ENCODE measurements around the gene C19orf12. TPM values are rescaled to one million over a fixed set of nuclear protein-coding genes. Genes with fewer than 3 reads are reported as not detected.

Gene C19orf12
- total RNA-seq, 1 experiment from 2014 or later: 11.8 TPM

- H3K36me3 ChIP-seq (ENCODE audit: insufficient read depth, low read length): no peaks in the 10 kb centered on the region
- H3K79me2 ChIP-seq (ENCODE audit: low read length): no peaks in the 10 kb centered on the region
- no peaks in the 10 kb centered on the region for H4K20me1 ChIP-seq (ENCODE audit: insufficient read depth, low read depth, low read length)
- H3K9ac ChIP-seq (ENCODE audit: low read length): no peak overlapping the region
- no peak for DNase-seq
- peaks cover 8% of the 10 kb centered on the region for H3K4me1 ChIP-seq (ENCODE audit: low read length)
- no peak overlapping the region for H3K4me3 ChIP-seq (ENCODE audit: low read length)
- no peak overlapping the region for H3K27ac ChIP-seq (ENCODE audit: low read length)
- no peaks in the 10 kb centered on the region for H3K9me2 ChIP-seq (replicated peaks; ENCODE audit: insufficient read depth, low read length)
- no peaks in the 10 kb centered on the region for H3K9me3 ChIP-seq (ENCODE audit: low read length)
- no peaks in the 10 kb centered on the region for H3K27me3 ChIP-seq (ENCODE audit: low read length)
- H3K4me2 ChIP-seq (ENCODE audit: low read depth, low read length, poor library complexity, severe bottlenecking): no peak overlapping the region
- H2AFZ ChIP-seq (ENCODE audit: low read length): no peak overlapping the region
Observed at GRCh38 chr19:29662604-29663404, 52.3 kb downstream of the C19orf12 start.

- H3K9me3 ChIP-seq (ENCODE audit: low read length): no peaks in the 10 kb centered on the region
- no peak overlapping the region for H2AFZ ChIP-seq (ENCODE audit: low read length)
- no peaks in the 10 kb centered on the region for H3K27me3 ChIP-seq (ENCODE audit: low read length)
- no peak for DNase-seq
- H3K4me2 ChIP-seq (ENCODE audit: low read depth, low read length, poor library complexity, severe bottlenecking): no peak overlapping the region
- H3K9me2 ChIP-seq (replicated peaks; ENCODE audit: insufficient read depth, low read length): no peaks in the 10 kb centered on the region
- H3K36me3 ChIP-seq (ENCODE audit: insufficient read depth, low read length): no peaks in the 10 kb centered on the region
- no peak overlapping the region for H3K4me3 ChIP-seq (ENCODE audit: low read length)
- H3K9ac ChIP-seq (ENCODE audit: low read length): no peak overlapping the region
- H3K4me1 ChIP-seq (ENCODE audit: low read length): peaks cover 8% of the 10 kb centered on the region
- no peak overlapping the region for H3K27ac ChIP-seq (ENCODE audit: low read length)
- no peaks in the 10 kb centered on the region for H4K20me1 ChIP-seq (ENCODE audit: insufficient read depth, low read depth, low read length)
- H3K79me2 ChIP-seq (ENCODE audit: low read length): no peaks in the 10 kb centered on the region
Observed at GRCh38 chr19:29662278-29662603, 52.8 kb downstream of the C19orf12 start.

DNA sequence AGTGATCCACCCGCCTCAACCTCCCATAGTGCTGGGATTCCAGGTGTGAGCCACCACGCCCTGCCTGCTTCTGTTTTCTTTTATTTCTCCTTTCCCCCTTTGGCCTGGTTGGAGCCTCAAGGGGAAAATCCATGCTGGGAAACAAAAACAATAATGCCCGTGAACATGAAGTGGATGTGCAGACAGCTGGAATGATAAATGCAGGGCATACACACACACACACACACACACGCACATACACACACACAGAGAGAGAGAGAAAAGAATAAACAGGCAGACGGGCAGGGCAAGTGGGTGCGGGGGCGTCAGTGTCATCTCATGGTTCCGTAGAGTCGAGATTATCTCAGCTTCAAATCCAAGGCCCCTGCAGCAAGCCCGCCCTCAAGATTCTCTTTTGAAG lies 54.2 kb downstream of the C19orf12 start:
- Histone ChIP-seq H3K4me2 (ENCODE audit: low read depth, low read length, poor library complexity, severe bottlenecking) (no peak overlapping the region), H3K9me3 (ENCODE audit: low read length) (no peaks in the 10 kb centered on the region), H3K79me2 (ENCODE audit: low read length) (no peaks in the 10 kb centered on the region), H3K9me2 (replicated peaks; ENCODE audit: insufficient read depth, low read length) (no peaks in the 10 kb centered on the region), H3K9ac (ENCODE audit: low read length) (no peak overlapping the region), H3K27ac (ENCODE audit: low read length) (no peak overlapping the region), H4K20me1 (ENCODE audit: insufficient read depth, low read depth, low read length) (no peaks in the 10 kb centered on the region), H3K36me3 (ENCODE audit: insufficient read depth, low read length) (no peaks in the 10 kb centered on the region), H3K4me3 (ENCODE audit: low read length) (no peak overlapping the region), H3K4me1 (ENCODE audit: low read length) (peaks cover 8% of the 10 kb centered on the region), H2AFZ (ENCODE audit: low read length) (no peak overlapping the region), H3K27me3 (ENCODE audit: low read length) (no peaks in the 10 kb centered on the region)
- no peak for DNase-seq

DNA sequence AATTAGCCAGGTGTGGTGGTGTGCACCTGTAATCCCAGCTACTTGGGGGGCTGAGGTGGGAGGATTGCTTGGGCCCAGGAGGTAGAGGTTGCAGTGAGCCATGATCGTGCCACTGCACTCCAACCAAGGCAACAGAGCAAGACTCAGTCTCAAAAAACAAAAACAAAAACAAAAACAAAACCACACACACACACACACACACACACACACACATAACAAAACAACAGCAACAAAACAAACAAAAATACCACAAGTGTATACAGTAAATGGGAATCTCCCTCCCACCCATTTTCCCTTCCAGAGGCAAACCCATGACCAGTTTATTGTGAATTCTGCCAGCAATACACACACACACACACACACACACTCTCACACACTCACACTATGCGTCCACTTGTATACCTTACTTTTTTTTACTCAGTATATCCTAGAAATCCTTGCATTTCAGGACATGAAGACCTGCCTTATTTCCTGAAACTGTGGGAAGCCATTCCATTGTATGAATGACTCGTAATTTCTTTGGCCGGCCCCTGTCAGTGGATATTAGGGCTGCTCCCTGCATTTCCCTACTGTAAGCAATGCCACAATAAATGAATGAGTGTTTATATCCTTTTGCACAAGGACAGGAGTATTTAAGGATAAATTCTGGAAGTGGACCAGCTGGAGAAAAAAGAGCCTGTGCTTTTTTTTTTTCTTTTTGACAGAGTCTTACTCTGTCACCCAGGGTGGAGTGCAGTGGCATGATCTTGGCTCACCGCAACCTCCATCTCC lies 56.7 kb downstream of the C19orf12 start:
- Histone ChIP-seq H4K20me1 (ENCODE audit: insufficient read depth, low read depth, low read length) (no peaks in the 10 kb centered on the region), H3K9me2 (replicated peaks; ENCODE audit: insufficient read depth, low read length) (no peaks in the 10 kb centered on the region), H3K79me2 (ENCODE audit: low read length) (no peaks in the 10 kb centered on the region), H3K4me2 (ENCODE audit: low read depth, low read length, poor library complexity, severe bottlenecking) (no peak overlapping the region), H3K27me3 (ENCODE audit: low read length) (no peaks in the 10 kb centered on the region), H3K27ac (ENCODE audit: low read length) (no peak overlapping the region), H3K36me3 (ENCODE audit: insufficient read depth, low read length) (no peaks in the 10 kb centered on the region), H3K4me1 (ENCODE audit: low read length) (no peaks in the 10 kb centered on the region), H3K4me3 (ENCODE audit: low read length) (no peak overlapping the region), H3K9me3 (ENCODE audit: low read length) (no peaks in the 10 kb centered on the region), H3K9ac (ENCODE audit: low read length) (no peak overlapping the region), H2AFZ (ENCODE audit: low read length) (no peak overlapping the region)
- no peak for DNase-seq

DNA sequence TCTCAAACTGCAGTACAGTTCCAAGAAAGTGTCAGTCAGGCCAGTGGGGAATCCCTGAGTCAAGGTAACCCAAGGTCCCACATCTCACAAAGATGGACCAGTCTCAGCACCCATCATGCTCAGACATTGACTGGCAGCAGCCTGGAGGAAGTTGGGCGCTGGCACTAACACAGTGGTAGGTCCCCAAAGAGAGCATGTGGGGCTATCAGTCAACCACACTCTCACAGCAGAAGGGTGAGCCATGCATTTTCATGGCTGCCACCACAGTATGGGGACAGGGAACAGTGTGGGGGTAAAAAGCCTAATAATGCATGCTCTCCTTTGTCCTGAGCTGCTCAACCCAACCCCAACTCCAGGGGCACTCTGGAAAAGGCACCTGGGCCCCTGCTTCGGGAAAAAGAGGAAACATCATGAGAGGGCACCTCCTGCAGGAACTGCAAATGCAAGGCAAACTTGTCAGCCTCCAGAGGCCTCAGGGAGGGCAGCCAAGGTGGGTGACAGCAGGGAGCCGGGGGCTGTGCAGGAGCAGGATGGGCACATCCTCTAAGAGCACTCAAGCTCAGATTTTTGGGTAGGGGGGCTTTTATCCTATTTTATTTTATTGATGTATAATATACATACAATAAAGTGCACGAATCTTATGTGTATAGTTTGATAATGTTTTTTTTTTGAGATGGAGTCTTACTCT lies 59.3 kb downstream of the C19orf12 start:
- Histone ChIP-seq H3K79me2 (ENCODE audit: low read length) (no peaks in the 10 kb centered on the region), H4K20me1 (ENCODE audit: insufficient read depth, low read depth, low read length) (no peaks in the 10 kb centered on the region), H2AFZ (ENCODE audit: low read length) (no peak overlapping the region), H3K27me3 (ENCODE audit: low read length) (no peaks in the 10 kb centered on the region), H3K4me2 (ENCODE audit: low read depth, low read length, poor library complexity, severe bottlenecking) (no peak overlapping the region), H3K4me3 (ENCODE audit: low read length) (no peak overlapping the region), H3K9me3 (ENCODE audit: low read length) (no peaks in the 10 kb centered on the region), H3K9ac (ENCODE audit: low read length) (no peak overlapping the region), H3K4me1 (ENCODE audit: low read length) (no peaks in the 10 kb centered on the region), H3K27ac (ENCODE audit: low read length) (no peak overlapping the region), H3K9me2 (replicated peaks; ENCODE audit: insufficient read depth, low read length) (no peaks in the 10 kb centered on the region), H3K36me3 (ENCODE audit: insufficient read depth, low read length) (no peaks in the 10 kb centered on the region)
- no peak for DNase-seq

DNA sequence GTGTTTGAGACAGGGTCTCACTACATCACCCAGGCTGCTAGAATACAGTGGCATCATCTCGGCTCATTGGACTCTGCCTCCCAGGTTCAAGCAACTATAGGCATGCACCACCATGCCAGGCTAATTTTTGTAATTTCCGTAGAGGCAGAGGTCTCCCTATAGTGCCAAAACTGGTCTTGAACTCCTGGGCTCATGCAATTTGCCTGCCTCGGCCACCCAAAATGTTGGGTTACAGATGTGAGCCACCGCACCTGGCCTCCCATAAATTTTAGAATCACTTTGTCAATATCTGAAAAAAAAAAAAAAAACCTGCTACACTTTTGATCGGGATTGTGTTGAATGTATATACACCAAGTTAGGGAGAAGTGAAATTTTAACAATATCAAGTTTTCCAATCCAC lies 61.7 kb downstream of the C19orf12 start:
- Histone ChIP-seq H3K4me2 (ENCODE audit: low read depth, low read length, poor library complexity, severe bottlenecking) (no peak overlapping the region), H2AFZ (ENCODE audit: low read length) (no peak overlapping the region), H3K9me3 (ENCODE audit: low read length) (no peaks in the 10 kb centered on the region), H3K79me2 (ENCODE audit: low read length) (no peaks in the 10 kb centered on the region), H3K27ac (ENCODE audit: low read length) (no peak overlapping the region), H3K27me3 (ENCODE audit: low read length) (no peaks in the 10 kb centered on the region), H3K36me3 (ENCODE audit: insufficient read depth, low read length) (no peaks in the 10 kb centered on the region), H4K20me1 (ENCODE audit: insufficient read depth, low read depth, low read length) (no peaks in the 10 kb centered on the region), H3K4me1 (ENCODE audit: low read length) (no peaks in the 10 kb centered on the region), H3K4me3 (ENCODE audit: low read length) (no peak overlapping the region), H3K9ac (ENCODE audit: low read length) (no peak overlapping the region), H3K9me2 (replicated peaks; ENCODE audit: insufficient read depth, low read length) (no peaks in the 10 kb centered on the region)
- no peak for DNase-seq

DNA sequence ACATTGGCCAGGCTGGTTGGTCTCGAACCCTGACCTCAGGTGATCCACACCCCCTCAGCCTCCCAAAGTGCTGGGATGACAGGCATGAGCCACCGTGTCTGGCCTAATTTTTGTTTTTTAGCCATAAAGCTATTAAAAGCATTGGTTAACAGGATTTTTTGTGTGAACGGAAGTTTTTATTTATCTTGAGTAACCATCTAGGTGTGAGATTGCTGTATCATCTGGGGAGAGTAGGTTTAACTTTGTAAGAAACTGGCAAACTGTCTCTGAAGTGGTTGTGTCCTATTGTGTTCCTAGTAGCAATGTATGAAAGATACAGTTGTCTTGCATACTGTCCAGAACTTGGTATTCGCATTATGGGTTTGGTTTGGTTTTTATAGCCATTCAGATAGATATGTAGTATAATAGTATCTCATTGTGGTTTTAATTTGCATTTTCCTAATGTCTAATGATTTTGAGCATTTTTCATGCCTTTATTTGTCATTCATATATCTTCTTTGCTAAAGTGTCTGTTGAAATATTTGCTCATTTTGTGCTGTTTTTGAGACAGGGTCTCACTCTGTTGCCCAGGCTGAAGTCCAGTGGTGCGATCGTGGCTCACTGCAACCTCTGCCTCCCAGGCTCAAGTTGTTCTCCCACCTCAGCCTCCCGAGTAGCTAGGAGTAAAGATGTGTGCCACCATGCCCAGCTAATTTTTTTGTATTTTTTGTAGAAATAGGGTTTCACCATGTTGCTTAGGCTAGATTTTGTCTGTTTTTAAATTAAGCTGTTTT lies 63.3 kb downstream of the C19orf12 start:
- no peak overlapping the region for H3K27ac ChIP-seq (ENCODE audit: low read length)
- H3K4me3 ChIP-seq (ENCODE audit: low read length): no peak overlapping the region
- no peaks in the 10 kb centered on the region for H3K36me3 ChIP-seq (ENCODE audit: insufficient read depth, low read length)
- no peaks in the 10 kb centered on the region for H3K79me2 ChIP-seq (ENCODE audit: low read length)
- no peaks in the 10 kb centered on the region for H3K9me2 ChIP-seq (replicated peaks; ENCODE audit: insufficient read depth, low read length)
- no peaks in the 10 kb centered on the region for H3K27me3 ChIP-seq (ENCODE audit: low read length)
- H2AFZ ChIP-seq (ENCODE audit: low read length): no peak overlapping the region
- DNase-seq: no peak
- no peaks in the 10 kb centered on the region for H3K9me3 ChIP-seq (ENCODE audit: low read length)
- H4K20me1 ChIP-seq (ENCODE audit: insufficient read depth, low read depth, low read length): no peaks in the 10 kb centered on the region
- no peak overlapping the region for H3K4me2 ChIP-seq (ENCODE audit: low read depth, low read length, poor library complexity, severe bottlenecking)
- no peaks in the 10 kb centered on the region for H3K4me1 ChIP-seq (ENCODE audit: low read length)
- H3K9ac ChIP-seq (ENCODE audit: low read length): no peak overlapping the region

Data from Karpas-422 (cell line).